ENCODE measurements around the gene FMNL3.
A peak's percentile ranks its signal among the peaks of the same experiment; 100 is the strongest.

FMNL3 gene

GRCh38 chr12:49644620-49644994 is 62.6 kb downstream of the FMNL3 start:
- DNase-seq (ENCODE audit: insufficient read length, low spot score), result peak; percentile 81
- FAIRE-seq, result no peak
- TF ChIP-seq POLR2A (IDR thresholded peaks at IDR 0.05; ENCODE audit: low read depth, low read length), result no peak

- FAIRE-seq, result no peak
- TF ChIP-seq POLR2A (IDR thresholded peaks at IDR 0.05; ENCODE audit: low read depth, low read length), result no peak
- DNase-seq (ENCODE audit: insufficient read length, low spot score), result no peak
Observed at GRCh38 chr12:49643961-49644619, 63.1 kb downstream of the FMNL3 start.

- DNase-seq (ENCODE audit: insufficient read length, low spot score), result no peak
- no peak for TF ChIP-seq POLR2A (IDR thresholded peaks at IDR 0.05; ENCODE audit: low read depth, low read length)
- no peak for FAIRE-seq
Observed at GRCh38 chr12:49643135-49643534, 64.1 kb downstream of the FMNL3 start.

- DNase-seq (ENCODE audit: insufficient read length, low spot score) (no peak), FAIRE-seq (no peak)
- no peak for TF ChIP-seq POLR2A (IDR thresholded peaks at IDR 0.05; ENCODE audit: low read depth, low read length)
Observed at GRCh38 chr12:49642370-49642802, 64.8 kb downstream of the FMNL3 start.

GRCh38 chr12:49641748-49642369 is 65.3 kb downstream of the FMNL3 start:
- FAIRE-seq, result no peak
- TF ChIP-seq POLR2A (IDR thresholded peaks at IDR 0.05; ENCODE audit: low read depth, low read length), result no peak
- DNase-seq (ENCODE audit: insufficient read length, low spot score), result no peak

- TF ChIP-seq POLR2A (IDR thresholded peaks at IDR 0.05; ENCODE audit: low read depth, low read length), result no peak
- FAIRE-seq (peak; percentile 45), DNase-seq (ENCODE audit: insufficient read length, low spot score) (peak; percentile 73)
Observed at GRCh38 chr12:49636979-49637755, 70.0 kb downstream of the FMNL3 start.

GRCh38 chr12:49636574-49636973 is 70.6 kb downstream of the FMNL3 start:
- no peak for DNase-seq (ENCODE audit: insufficient read length, low spot score)
- FAIRE-seq, result no peak
- TF ChIP-seq POLR2A (IDR thresholded peaks at IDR 0.05; ENCODE audit: low read depth, low read length), result no peak

- DNase-seq (ENCODE audit: insufficient read length, low spot score) (no peak), FAIRE-seq (no peak)
- TF ChIP-seq POLR2A (IDR thresholded peaks at IDR 0.05; ENCODE audit: low read depth, low read length), result no peak
Observed at GRCh38 chr12:49635656-49636055, 71.5 kb downstream of the FMNL3 start.

- TF ChIP-seq POLR2A (IDR thresholded peaks at IDR 0.05; ENCODE audit: low read depth, low read length), result no peak
- DNase-seq (ENCODE audit: insufficient read length, low spot score), result no peak
- FAIRE-seq, result no peak
Observed at GRCh38 chr12:49635036-49635435, 72.2 kb downstream of the FMNL3 start.

- FAIRE-seq, result no peak
- DNase-seq (ENCODE audit: insufficient read length, low spot score), result no peak
- TF ChIP-seq POLR2A (IDR thresholded peaks at IDR 0.05; ENCODE audit: low read depth, low read length), result no peak
Observed at GRCh38 chr12:49633703-49634345, 73.4 kb downstream of the FMNL3 start.

- FAIRE-seq, result no peak
- no peak for DNase-seq (ENCODE audit: insufficient read length, low spot score)
- no peak for TF ChIP-seq POLR2A (IDR thresholded peaks at IDR 0.05; ENCODE audit: low read depth, low read length)
Observed at GRCh38 chr12:49632986-49633702, 74.1 kb downstream of the FMNL3 start.

GRCh38 chr12:49632401-49632800 is 74.8 kb downstream of the FMNL3 start:
- no peak for TF ChIP-seq POLR2A (IDR thresholded peaks at IDR 0.05; ENCODE audit: low read depth, low read length)
- FAIRE-seq, result no peak
- DNase-seq (ENCODE audit: insufficient read length, low spot score), result no peak

- TF ChIP-seq POLR2A (IDR thresholded peaks at IDR 0.05; ENCODE audit: low read depth, low read length), result no peak
- FAIRE-seq, result no peak
- no peak for DNase-seq (ENCODE audit: insufficient read length, low spot score)
Observed at GRCh38 chr12:49631336-49631907, 75.8 kb downstream of the FMNL3 start.

Measured in H54 (cell line).